Cerebellar cortex (tissue), 1 donor: Measurements from ENCODE around the gene TIAM1.

Experiments
- DNase-seq: peaks from one replicate; pipeline ENCODE4 v3.0.0-alpha.2; 2015; ENCODE audit warnings: low spot score

The TIAM1 gene

DNA sequence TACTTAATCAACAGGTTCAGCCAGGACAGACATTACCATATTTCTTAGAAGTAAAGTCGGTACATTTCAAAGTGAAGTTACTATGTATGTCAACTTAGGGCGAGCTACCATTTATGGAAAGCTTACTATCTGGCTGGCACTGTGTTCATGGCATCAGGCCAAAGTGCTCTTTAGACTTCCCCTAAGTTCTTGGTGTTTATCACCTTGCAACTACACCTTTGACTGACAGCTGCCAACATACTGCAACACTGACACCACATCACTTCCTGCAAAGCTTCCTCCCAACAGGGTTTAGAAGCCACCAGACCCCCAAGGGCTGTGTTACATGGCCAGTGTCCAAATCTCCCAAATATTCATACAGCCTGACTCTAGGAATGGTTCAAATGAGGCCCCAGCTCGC is 61.0 kb downstream of the TIAM1 start:
- no peak for DNase-seq

DNA sequence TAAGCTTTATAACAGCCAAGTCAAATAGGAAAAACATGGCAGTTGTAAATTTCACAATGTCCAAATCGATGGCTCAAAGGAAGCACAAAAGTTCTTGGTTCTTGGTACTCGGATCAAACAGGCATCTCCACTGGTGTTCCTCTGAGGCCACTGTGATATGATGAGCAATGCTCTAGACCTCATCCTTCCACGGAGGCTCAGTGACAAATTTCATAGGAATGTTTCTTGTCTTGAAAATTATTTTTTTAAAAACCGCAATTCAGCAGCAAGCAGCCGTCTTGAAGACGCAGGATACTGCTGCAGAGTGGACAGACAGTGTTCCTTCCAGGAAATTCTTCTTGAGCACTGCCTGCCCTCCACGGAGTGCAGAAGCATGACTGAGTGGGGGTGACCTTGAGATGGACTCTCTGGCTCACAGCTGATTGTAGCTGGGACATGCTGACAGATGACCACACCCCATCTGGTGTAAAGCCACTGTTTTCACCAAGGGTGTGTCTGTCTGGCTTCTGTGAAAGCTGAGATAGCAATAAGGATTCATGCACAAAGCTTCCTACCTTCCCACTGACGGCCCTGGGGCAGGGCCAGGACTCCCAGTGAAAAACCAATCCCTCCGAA is 61.9 kb downstream of the TIAM1 start:
- DNase-seq = no peak

DNA sequence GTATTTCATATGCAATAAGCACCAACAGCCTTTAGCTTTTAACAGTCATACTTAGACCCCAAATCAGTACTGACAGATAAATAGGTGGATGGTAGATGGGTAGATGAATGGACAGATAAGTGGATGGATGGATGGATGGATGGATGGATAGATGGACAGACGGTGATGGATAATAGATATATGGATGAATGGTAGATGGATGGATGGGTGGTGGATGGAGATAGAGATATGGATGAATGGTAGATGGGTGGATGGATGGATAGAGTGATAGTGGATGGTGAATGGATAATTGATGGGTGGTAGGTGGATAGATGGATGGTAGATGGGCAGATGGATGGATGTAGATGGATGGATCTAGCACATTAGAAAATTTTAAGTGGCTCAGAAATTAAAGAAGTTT is 62.5 kb downstream of the TIAM1 start:
- no peak for DNase-seq

DNA sequence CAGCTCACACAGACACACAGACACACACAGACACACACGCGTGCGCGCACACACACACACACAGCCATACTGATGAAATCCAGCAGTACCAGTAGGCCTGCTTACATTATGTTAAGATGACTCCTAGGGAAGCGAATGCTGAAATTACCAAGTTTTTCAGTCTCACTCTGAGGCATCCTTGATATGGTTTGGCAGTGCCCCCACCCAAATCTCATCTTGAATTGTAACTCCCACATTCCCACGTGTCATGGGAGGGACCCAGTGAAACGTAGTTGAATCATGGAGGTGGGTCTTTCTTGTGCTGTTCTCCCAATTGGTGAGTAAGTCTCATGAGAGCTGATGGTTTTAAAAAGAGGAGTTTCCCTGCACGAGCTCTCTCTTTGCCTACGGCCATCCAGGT is 64.1 kb downstream of the TIAM1 start:
- no peak for DNase-seq

DNA sequence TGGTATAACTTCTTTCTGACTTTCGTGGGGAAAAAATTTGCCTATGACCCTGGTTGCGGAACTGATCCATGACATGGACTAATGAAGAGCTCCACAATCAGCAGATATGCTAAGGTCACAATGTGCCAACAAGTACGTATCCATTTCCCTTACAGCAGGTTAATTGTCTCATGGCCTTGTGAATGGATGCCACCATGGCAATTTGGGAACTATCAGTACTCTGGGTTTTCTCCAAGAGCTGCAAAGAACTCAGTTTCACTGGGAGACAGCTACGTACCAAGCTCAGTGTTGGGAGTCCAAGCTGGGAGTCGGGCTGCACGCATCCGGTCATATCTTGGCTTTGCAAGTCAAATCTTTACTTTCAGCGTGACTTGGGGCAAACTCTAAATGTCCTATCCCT is 64.8 kb downstream of the TIAM1 start:
- DNase-seq = peak; percentile 60

DNA sequence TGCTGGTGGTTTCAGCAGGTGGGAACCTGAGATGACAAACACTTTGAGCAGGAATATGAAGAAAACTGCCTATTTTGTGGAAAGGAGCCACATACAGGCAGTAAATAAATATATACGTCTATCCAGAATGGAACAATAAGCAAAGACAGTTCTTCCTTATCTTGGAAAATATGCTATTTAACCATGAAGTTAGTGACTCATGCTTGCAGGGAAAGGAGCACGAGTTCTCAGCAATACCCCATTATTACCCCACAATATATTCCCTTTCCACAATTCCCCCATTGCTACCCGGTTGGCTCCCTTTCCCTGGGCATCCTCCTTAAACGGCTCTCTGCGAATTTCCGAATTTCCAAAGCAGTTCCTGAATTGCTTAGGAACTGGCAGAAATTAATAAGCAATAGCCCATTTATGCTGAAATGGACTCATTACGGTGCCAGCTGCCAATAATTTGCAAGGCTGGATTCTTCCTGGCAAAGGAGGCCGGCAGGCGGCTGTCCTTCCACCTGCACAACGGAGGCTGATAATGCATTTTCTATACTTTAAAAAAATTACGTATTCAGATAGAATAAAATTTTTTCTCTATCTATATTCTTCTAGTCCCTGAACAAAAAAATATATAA is 65.4 kb downstream of the TIAM1 start:
- peak; percentile 74 for DNase-seq

DNA sequence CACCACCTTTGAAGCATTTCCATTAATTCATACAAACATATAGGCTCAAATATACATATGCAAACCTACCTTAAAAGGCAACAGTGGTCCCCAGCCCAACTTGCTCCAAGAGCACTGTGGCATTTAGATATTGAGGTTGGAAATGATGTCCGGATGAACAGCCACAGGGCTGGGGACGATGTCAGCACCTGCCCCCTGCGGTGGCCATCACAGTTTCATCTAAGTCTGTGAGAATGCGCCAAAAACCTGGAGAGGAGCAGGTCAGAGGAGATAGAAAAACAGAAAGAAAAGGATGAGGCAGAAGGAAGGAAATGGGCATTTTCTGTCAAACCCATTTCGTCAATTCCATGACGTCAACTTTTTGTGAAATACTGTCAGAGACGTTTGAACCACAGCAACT is 67.4 kb downstream of the TIAM1 start:
- peak; percentile 81 for DNase-seq

DNA sequence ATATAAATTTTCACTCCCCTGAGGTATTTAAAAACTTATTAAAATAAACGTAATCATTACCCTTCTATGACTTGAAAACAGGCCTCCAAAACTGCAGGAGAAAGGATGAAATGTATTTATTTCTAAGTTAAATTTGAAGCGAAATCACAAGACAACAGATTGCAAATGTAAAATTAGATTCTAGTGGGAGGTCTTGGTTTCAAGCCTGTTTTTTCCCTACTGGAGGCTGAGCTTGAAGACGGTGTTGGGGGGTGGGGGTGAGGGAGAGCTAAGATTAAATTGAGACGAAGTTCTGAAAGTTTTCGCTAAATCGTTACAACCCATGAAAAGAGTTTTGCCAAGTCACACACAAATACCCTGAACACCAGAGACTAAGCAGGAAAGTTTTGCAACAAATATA is 68.2 kb downstream of the TIAM1 start:
- peak; percentile 46 for DNase-seq

DNA sequence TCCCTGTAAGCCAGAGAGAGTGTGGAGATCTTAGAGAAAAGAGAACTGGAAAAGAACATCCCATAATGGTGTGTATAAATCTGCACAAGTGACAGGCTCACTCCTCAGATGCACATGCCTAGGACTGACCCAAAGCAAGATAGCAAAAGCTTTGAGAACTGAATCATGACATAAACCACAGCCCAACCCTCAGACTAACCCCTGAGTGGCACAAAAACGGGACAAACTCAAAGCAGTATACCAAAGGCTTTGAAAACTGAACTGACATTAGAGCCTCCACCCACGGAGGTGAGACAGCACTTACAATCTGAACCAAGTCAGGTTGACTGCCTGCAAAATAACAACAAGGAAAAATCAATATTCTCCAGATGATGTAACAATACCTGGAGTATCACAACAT is 70.8 kb downstream of the TIAM1 start:
- no peak for DNase-seq

DNA sequence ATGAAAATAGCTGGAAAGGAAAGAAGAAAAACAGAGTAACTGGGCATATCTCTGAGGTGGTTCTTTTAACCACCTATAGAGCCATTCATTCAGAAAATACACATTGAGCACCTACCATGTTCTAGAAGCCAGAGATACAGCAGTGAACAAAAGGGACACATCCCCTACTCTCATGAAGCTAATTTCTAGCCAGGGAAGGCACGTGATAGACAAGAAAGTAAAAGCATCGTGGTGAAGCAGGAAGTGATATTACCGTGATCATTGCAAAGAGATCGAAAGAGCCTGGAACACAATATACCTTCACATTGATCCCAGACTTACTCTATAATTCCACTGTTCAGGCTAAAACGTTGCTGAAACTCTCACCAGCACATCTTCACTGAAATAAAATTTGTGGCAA is 76.0 kb downstream of the TIAM1 start:
- no peak for DNase-seq

DNA sequence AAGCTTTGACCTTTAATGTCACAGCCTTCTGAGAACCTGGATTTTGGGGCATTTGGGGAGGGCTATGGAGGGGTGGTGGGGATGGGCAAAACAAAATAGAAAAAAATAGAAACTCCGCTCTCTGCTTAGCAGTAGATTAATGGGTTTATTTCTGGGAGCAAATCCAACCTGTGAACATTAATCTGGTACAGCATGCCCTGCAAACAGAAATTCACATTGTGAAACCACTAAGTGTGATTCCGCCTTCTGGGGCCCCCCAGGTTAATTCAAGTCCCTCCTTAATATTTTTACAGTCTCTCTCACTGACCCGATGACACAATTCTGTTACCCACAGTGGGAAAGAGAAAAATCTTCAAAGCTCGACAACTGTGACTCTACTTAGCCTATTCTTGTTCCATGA is 76.4 kb downstream of the TIAM1 start:
- peak; percentile 64 for DNase-seq

DNA sequence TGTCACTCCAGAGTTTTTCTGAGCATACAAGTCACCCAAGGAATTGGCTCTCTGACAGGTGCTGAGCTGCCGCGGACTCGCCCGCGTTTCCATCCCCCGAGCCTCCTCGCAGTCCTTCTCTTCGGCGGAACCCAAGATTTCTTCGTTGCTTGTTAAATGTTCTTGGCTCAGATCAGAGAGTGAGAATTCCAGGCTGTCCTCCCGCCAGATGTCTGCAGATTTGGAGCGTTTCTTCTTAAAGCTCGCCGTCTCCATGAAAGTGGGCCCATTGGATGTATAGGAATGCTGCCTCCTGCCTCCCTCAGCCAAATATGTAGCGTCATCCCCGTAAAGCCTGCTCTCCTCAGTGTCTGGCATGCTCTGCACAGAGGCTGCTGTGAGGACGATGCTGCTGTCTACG is 77.8 kb downstream of the TIAM1 start:
- DNase-seq = no peak

DNA sequence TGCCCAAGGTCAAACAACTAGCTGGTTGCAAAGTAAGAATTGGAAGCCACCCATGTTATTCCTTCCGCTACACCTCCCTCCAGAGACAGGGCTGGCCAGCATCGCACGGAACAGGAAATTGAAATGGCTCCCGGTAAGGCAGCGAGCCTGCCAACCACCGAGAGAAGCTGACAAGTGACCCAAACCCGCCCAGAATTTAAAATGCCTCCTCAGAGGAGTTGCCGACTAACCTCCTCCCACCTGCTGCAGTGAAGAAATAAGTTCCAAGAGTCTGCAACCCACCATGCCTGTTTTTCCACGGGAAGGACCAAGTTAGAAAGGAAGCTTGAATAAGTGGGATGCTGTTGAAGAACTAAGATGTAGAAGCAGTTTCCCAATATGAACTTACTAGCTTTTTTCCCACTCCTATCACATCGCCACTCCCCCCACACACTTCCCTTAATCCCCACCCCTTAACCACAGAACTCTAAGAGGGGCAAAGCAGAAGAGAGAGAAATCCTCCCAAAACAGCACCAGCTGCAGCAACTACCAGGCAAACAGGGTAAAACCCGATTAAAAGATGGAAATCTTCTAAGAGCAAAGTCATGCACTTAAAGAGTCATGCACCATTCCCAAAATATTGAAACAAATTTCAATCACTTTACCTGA is 78.6 kb downstream of the TIAM1 start:
- DNase-seq = peak; percentile 96

DNA sequence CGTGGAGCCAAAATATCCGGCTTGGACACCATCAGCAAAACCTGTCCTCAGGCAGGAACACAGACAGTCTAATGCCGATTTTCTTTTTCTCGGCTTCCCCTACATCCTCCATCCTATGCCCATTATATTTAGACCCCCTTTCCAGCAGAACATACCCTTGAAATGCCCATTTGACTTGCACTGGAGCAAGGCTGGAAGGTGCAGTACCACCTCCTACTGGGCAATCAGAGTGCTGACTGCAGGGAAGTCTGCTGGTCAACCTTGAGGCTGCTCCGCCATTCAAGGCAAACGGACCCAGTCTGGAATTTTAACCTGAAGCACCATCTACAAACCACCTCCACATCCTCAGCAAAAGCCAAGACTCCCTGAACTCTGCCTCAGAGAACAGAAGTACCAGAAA is 79.5 kb downstream of the TIAM1 start:
- no peak for DNase-seq

DNA sequence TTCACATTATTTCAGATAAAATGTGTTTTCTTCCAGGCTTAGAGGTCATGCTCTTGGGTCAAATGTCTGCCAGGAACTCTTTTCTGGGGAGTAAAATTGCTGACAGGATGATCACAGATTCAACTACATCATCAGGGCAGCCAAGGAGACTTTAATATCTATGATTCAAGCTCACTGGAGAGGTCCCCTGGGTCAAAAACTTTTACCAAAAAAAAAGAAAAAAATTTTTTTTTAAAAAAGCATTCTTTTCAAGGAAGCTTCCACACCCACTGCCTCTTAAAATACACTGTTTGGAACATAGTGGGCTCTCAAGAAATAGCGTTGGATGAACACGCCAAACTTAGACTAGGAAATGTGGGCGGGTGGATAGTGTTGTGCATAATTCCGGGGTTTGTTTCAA is 81.3 kb downstream of the TIAM1 start:
- DNase-seq = no peak

DNA sequence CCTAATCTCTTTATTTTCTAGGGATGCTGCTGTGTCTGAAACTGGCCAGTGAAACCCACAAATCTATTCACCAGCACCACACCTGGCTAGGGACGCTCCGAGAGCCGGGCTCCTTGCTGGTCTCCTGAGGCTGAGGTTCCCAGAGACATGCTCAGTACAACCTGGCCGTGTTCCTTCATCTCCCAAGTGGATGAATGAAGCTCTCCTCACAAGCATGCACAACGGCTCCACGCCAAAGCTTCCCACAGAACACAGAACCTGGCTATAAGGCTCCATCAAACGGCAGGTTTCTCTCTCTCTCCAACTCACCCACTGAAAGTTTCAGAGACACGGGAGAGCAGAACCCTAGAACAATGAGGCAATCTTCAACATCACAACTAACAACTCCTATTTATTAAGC is 82.3 kb downstream of the TIAM1 start:
- peak; percentile 87 for DNase-seq

DNA sequence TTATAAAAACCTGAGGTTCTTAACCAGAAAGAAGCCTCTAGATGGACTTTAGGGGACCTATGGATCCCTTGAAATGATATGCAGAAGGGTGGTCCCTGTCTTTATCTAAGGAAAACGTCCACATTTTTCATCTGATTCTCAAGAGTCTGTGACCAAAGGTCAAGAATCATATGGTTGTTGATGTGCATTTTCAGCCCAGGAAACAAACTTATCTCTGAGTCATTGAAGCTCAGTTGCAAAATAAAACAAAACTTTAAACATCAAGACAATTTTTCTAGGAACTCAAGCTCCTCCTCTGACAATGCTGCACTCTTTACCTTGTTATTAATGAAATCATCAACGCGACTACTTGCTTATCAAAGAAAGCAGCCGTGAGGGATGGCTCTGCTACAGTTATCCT is 83.3 kb downstream of the TIAM1 start:
- no peak for DNase-seq

DNA sequence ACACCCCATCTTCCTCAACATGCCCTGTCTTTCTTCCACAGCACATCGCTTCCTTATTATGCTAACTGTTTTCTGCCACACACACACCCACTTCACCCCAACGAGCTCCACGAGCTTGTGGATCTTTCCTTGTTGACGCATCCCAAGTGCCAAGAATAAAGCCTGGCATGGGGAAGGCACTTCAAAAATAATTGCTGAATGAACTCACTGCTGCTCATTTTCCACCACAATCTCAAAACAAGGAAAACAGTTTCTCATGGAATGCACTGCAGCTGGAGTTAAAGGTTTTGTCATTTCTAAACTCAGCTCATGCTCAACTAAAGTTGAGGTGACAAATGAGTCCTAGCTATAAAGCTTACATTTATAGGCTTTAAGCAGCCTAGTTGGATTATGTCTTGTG is 86.0 kb downstream of the TIAM1 start:
- no peak for DNase-seq

DNA sequence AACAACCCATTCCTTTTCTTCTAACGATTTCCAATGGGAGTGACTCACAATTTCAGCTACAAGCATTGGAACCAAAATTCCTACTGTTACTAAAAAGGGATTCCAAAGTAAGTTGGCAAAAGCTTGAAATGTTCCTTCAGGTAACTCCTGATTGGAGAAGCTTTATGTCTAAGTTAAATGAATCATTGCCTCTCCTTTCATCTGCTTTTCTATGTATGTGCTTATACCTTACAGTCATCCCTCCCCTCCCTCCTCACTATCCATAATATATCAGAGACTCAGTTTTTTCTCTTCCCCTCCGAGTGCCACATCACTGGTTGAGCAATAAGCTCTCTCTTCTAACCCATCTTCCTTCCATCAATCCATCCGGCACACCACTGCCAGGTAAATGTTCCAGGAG is 86.8 kb downstream of the TIAM1 start:
- DNase-seq = no peak

DNA sequence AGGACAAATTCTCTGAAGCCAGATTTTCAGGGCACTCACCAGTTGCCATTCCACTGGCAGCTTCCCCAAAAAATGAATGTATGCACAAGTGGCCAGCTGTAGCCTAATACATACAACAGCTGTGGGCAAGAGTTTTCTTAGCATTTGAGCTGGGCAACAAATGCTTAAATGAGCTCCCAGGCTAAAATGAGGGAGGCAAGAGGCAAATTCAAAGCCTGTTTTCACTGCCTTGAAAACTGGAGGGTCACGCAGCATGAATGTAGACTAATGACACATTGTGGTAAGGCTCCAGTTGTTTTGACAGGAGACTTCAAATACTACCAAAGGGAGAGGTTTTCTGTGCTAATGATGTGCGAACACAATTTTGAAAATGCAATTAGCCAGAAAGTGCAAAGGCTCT is 88.2 kb downstream of the TIAM1 start:
- no peak for DNase-seq

DNA sequence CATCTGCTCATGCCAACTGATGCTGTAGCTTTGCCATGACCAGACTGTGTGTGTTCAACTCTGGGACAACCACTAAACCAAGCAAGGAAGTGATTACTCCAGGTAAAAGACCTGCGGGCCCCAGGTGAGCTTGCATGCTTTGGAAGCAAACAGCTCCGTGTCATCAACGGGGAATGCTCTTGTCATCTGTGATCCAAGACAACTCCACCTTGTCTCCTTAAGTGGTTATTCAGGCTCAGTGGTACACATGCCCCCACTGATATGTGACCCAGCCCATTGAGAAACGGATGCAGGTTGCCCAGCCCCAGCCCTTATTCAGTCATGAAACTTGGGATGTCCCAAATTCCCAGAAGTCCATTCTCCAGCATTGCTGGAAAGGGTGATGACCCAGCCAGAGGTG is 89.0 kb downstream of the TIAM1 start:
- DNase-seq = no peak

DNA sequence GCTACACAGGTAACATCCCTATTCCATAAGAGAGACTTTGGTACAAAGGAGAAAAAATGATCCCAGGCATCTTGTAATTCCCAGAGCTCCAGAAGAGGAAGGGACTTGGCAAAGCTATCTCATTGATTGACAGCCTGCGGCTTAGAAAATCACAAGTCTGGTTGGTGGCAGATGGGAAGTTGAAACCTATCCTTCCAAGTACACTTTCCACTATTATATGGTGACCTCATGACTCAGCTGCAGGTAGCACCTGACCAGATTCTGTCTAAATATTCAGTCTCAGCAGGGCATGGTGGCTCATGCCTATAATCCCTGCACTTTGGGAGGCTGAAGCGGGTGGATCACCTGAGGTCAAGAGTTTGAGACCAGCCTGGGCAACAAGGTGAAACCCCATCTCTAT is 89.9 kb downstream of the TIAM1 start:
- DNase-seq = peak; percentile 79

DNA sequence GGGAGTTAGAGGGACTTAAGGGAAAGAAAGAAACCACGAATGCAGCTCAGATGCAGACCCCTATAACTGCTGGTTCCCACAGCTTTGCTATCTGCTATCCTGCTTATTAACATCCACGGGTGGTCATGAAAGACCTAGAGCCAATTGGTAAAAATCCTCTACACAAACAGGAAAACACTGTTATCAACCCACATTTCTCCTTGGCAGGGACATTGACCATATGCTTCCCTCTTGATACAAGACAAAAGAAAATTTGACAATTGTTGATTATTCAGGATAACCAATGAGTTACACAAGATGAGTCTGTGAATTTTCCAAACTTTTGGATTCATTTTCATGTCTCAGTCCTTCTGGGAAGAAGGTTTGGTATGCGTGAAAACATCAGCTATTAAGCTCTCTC is 90.4 kb downstream of the TIAM1 start:
- DNase-seq = peak; percentile 90

DNA sequence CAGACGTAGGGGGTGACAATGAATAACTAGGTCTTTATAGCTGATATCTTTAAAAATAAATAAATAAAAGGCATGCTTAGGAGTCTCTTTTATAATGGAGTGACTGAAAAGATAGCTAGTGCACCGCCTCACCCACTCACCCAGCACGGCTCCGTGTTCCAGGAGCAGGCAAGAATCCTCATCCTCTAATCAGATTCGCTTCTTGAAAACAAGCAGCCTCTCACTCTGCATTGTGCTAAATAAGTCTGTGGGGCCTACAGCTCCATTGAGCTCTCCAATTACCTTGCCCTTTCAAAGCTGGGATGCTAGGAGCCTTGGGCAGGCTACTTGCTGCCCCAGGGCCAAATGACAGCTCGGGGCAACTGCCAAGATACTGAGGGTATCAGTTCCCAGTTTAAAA is 91.5 kb downstream of the TIAM1 start:
- no peak for DNase-seq
